Ascending aorta (tissue), 2 donors: ENCODE results near the gene SYNRG. TPM values are rescaled to one million over a fixed set of nuclear protein-coding genes. Genes with fewer than 3 reads are reported as not detected.

Experiments
- DNase-seq, 2 donors: peaks; one replicate each; pipeline ENCODE4 v3.0.0-alpha.2; 2019; ENCODE audit warnings: low spot score in 2 of 2
- H3K27ac ChIP-seq, 2 donors: fragments of 200-600 bp; sonication (generic); one replicate each; pipeline ENCODE4 v1.5.1; 2016 to 2017; ENCODE audit warnings: mild to moderate bottlenecking in 1 of 2
- H3K27me3 ChIP-seq: fragments of 200-600 bp; sonication (generic); one replicate; pipeline ENCODE4 v1.5.1; 2017
- H3K36me3 ChIP-seq, 2 donors: fragments of 200-600 bp; sonication (generic); one replicate each; pipeline ENCODE4 v1.5.1; 2016
- H3K4me1 ChIP-seq, 2 donors: fragments of 200-600 bp; sonication (generic); one replicate each; pipeline ENCODE4 v1.5.1; 2016 to 2017; ENCODE audit warnings: mild to moderate bottlenecking in 1 of 2
- H3K4me3 ChIP-seq, 2 donors: fragments of 200-600 bp; sonication (generic); one replicate each; pipeline ENCODE4 v1.5.1; 2016 to 2017; ENCODE audit warnings: mild to moderate bottlenecking in 1 of 2
- H3K9me3 ChIP-seq, 2 donors: fragments of 200-600 bp; sonication (generic); one replicate each; pipeline ENCODE4 v1.5.1; 2016
- intact Hi-C: fragments of 100-400 bp; cut with DNase I; formaldehyde crosslinking; loops from one replicate; pipeline ENCODE4 v1.15.1; 2023
- total RNA-seq: library from RNA; depleted of rRNA; stranded (reverse); fragments of >200 nt; gene quantifications from one replicate; pipeline ENCODE4 v1.1.0, GENCODE V29; 2016
- TF ChIP-seq, protein P1 (sequence below), 3 experiments: fragments of 200-600 bp in 2 of 3; fragments of 450-650 bp in 1 of 3; sonication (generic) in 2 of 3; IDR thresholded peaks; one replicate each; pipeline ENCODE4 v1.5.1; 2016 to 2019; ENCODE audit warnings: antibody characterized with exemption in 3 of 3, mild to moderate bottlenecking in 1 of 3, moderate library complexity in 1 of 3

The SYNRG gene
- total RNA-seq, 1 donor from 2014 or later = 47.1 TPM

DNA sequence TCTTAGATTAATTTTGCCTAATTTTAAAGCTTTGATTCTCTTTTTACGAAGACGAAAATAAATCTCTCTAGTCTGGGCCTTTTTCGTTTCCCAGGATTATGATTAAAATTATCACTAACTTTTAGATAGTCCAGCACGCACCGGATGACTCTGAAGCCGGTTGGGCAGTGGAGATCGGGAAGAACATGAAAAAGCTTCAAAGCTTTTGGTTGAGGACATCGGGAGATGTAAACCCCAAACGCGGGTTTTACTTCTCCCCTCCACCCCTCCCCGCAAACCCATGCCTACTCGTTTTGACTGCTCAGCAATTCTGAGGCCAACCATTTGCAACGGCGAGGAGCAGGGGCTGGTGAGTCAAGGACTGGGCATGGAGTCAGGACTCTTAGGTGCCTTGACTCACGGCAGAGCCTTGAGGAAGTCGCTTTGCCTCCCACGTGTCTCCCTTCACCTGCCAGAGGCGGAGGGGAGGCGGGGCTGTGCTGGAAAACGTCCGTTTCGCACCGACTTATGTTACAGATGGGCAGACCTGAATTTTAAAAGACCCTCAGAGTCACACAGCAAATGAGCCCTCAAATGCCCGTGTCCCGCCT is 120.5 kb downstream of the SYNRG start:
- H3K27me3 ChIP-seq = no peaks in the 10 kb centered on the region
- H3K36me3 ChIP-seq = no peaks in the 10 kb centered on the region
- H3K9me3 ChIP-seq = no peaks in the 10 kb centered on the region
- H3K4me1 ChIP-seq = peaks cover 3 to 20% of the 10 kb centered on the region in 2 donors
- intact Hi-C loops = loop anchor here (1.0 to 10.0 kb wide), 5 partner anchors 82 to 894 kb away; partner anchors contain the start of genes AATF, ACACA, DHRS11 and SYNRG
- peak overlapping the region; percentile 96 to 99 for H3K4me3 ChIP-seq
- TF ChIP-seq, protein P1, sequence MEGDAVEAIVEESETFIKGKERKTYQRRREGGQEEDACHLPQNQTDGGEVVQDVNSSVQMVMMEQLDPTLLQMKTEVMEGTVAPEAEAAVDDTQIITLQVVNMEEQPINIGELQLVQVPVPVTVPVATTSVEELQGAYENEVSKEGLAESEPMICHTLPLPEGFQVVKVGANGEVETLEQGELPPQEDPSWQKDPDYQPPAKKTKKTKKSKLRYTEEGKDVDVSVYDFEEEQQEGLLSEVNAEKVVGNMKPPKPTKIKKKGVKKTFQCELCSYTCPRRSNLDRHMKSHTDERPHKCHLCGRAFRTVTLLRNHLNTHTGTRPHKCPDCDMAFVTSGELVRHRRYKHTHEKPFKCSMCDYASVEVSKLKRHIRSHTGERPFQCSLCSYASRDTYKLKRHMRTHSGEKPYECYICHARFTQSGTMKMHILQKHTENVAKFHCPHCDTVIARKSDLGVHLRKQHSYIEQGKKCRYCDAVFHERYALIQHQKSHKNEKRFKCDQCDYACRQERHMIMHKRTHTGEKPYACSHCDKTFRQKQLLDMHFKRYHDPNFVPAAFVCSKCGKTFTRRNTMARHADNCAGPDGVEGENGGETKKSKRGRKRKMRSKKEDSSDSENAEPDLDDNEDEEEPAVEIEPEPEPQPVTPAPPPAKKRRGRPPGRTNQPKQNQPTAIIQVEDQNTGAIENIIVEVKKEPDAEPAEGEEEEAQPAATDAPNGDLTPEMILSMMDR (IDR thresholded peaks at IDR 0.05) = no peak
- peak overlapping the region; percentile 75 to 90 for H3K27ac ChIP-seq
- peak; percentile 85 to 94 for DNase-seq

DNA sequence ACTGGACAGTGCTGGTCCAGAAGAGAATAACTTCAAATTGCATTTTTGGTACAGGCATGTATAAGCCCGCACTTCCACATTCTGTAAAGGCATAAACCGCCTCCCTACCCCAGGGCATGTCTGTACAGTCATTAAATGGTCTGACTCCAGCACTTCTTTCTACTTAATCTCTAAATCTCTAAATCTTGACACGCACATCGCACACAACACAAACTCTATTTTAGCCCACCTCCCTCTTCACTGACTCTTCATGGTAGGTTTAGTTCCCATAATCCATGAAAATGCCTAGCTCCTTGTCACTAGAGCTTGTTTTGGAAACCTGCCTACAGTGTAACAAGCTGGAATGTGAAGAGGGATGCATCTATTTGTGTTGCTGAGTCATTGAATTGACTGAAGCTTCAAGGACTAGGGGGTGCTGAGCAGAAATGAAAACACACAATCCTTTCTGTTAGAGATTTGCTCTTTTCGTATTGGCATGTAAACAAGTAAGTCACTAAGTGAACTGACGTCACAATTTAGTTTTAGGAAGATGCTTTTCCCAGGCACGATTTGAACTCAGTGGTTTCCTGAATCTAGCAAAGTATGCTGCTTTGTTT is 121.1 kb downstream of the SYNRG start:
- H3K27me3 ChIP-seq = no peaks in the 10 kb centered on the region
- no peak for DNase-seq
- intact Hi-C loops = loop anchor here (2.0 to 10.0 kb wide), 4 partner anchors 81 to 893 kb away; partner anchors contain the start of genes AATF, ACACA, DHRS11 and TADA2A
- H3K4me3 ChIP-seq = peak overlapping the region; percentile 96 to 99
- H3K36me3 ChIP-seq = no peaks in the 10 kb centered on the region
- TF ChIP-seq, protein P1 (IDR thresholded peaks at IDR 0.05) = no peak
- H3K27ac ChIP-seq = peak overlapping the region; percentile 75 to 90
- H3K9me3 ChIP-seq = no peaks in the 10 kb centered on the region
- peaks cover 3 to 20% of the 10 kb centered on the region in 2 donors for H3K4me1 ChIP-seq

DNA sequence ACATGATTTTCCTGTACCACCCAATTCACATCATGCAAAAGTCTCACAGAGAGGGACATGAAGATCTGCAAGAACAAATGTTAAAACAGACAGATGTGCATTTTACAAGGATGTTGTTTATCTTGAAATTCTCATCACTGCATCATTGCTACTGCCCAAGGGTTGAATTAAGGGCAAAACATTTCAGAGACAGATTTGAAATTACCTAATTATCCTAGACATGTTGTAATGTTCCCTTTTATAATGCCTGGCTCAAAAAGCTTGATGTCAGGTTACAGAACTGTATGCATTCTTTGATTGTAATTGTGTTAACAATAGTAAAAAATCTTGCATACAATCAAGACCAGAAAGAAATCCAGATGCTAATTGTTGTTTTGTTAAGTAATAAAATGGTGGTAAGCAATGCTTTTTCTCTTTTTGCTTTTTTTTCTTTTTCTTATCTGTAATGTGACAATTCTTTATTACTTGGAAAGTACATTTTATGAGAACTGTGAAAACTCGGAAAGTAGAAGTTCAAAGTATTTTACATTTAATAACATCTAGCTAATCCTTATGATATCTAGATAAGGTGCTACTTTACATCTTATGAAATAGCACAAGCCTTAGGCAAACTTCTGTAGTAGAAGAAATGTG is 123.2 kb downstream of the SYNRG start:
- no peak overlapping the region for H3K4me3 ChIP-seq
- no peaks in the 10 kb centered on the region for H3K27me3 ChIP-seq
- H3K36me3 ChIP-seq = no peaks in the 10 kb centered on the region
- H3K4me1 ChIP-seq = peaks cover 2 to 14% of the 10 kb centered on the region in 2 donors
- TF ChIP-seq, protein P1 (IDR thresholded peaks at IDR 0.05) = no peak
- H3K27ac ChIP-seq = no peak overlapping the region
- no peaks in the 10 kb centered on the region for H3K9me3 ChIP-seq
- DNase-seq = no peak
- intact Hi-C loops = loop anchor here (10.0 kb wide), 2 partner anchors 541 to 891 kb away; partner anchors contain the start of genes AATF and DHRS11

DNA sequence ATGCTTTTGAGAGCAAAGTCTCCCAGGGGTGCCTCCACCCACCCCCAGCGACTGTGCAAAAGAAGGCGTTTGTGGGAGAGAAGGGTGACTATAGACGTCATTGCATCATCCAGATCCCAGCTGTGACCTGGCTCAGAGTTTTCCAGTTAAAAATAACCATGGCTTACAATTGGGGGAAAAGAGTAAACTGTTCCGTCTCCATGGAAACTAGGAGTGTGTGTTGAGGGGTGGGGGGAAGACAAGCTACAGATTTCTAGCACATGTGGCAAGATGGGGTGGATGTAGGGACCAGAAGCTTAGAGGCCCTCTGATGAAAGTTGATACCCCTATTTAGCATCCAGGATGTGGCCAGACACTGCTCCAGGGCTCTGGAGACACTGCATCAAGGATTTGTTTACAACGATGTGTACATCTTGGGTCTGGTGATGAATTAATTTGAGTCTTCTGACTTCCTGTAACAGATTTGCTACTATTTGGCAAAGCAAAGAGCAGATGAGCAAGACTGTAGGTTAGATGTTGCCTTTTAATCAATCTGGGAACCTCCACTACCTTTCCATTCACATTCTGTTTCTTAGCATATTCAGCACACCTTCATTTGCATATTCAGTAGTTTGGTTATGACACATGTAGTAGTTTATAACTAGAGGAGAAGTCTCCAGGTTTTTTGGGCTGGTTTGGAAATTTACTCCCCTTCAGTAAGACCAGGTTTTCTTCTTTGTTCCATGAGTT is 125.7 kb downstream of the SYNRG start:
- intact Hi-C loops = loop anchor here (10.0 kb wide), 2 partner anchors 539 to 889 kb away; partner anchors contain the start of genes AATF and DHRS11
- Histone ChIP-seq H3K27me3 (no peaks in the 10 kb centered on the region), H3K27ac (no peak overlapping the region), H3K4me1 (peaks cover 0 to 7% of the 10 kb centered on the region in 2 donors), H3K4me3 (no peak overlapping the region), H3K9me3 (no peaks in the 10 kb centered on the region), H3K36me3 (peaks cover 3 to 5% of the 10 kb centered on the region in 2 donors)
- TF ChIP-seq, protein P1 (IDR thresholded peaks at IDR 0.05) = no peak
- no peak for DNase-seq

DNA sequence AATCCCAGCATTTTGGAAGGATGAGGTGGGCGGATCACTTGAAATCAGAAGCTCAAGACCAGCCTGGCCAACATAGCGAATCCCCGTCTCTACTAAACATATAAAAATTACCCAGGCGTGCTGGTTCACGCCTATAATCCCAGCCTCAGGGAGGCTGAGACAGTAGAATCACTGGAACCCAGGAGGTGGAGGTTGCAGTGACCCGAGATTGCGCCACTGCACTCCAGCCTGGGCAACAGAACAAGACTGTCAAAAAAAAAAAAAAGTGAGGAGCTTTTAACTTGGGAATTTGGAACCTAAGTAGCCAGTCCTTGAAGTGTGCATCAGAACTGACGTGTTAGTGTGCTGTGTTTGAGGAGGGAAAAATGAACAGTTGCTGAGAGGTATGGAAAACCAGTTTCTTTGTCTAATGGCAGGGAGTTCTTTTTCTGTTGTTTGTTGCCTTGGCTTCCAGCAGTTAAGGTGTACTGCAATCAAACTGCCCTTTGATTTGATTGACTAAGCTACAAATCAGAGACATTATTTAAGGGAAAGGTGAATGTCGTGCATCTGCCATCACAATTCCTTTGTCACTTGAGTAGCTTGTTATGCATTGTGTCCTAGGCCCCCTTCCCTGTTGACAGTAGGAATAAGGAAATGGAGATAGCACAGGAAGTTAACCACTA is 128.1 kb downstream of the SYNRG start:
- intact Hi-C loops = loop anchor here (10.0 kb wide), 2 partner anchors 536 to 886 kb away; partner anchors contain the start of genes AATF and DHRS11
- peaks cover 18 to 28% of the 10 kb centered on the region in 2 donors for H3K36me3 ChIP-seq
- no peak for DNase-seq
- H3K9me3 ChIP-seq = no peaks in the 10 kb centered on the region
- TF ChIP-seq, protein P1 (IDR thresholded peaks at IDR 0.05) = no peak
- H3K4me1 ChIP-seq = no peaks in the 10 kb centered on the region
- H3K4me3 ChIP-seq = no peak overlapping the region
- H3K27me3 ChIP-seq = no peaks in the 10 kb centered on the region
- H3K27ac ChIP-seq = no peak overlapping the region
